Measurements from ENCODE around the gene MYOF.
A peak's percentile ranks its signal among the peaks of the same experiment; 100 is the strongest.
"Not testable (repeated sequence)": the region's sequence is repeated elsewhere in the genome, so short reads cannot be mapped to it uniquely, and the experiment has no call there.

MYOF gene

DNA sequence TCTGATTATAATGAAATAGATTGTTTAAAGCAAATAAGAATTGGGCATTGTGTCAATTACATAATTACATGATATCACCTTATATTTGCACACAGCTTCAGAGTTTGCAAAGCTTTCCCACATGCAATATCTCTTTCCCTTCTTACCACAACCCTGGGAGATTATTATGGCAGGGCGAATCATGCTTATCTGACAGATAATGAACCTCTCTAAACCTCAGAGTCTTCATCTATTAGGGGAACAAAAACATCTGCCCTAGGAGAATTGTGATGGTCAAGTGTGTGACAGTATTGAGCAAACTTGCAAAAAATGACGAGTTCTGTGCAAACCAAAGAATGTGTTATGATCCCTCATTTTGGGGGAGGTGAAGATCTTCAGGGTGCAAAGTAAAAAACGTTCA, 90.0 kb downstream of the MYOF start:
- DNase-seq (ENCODE audit: low read depth in 1 of 2, low spot score in 1 of 2) = no peak

DNA sequence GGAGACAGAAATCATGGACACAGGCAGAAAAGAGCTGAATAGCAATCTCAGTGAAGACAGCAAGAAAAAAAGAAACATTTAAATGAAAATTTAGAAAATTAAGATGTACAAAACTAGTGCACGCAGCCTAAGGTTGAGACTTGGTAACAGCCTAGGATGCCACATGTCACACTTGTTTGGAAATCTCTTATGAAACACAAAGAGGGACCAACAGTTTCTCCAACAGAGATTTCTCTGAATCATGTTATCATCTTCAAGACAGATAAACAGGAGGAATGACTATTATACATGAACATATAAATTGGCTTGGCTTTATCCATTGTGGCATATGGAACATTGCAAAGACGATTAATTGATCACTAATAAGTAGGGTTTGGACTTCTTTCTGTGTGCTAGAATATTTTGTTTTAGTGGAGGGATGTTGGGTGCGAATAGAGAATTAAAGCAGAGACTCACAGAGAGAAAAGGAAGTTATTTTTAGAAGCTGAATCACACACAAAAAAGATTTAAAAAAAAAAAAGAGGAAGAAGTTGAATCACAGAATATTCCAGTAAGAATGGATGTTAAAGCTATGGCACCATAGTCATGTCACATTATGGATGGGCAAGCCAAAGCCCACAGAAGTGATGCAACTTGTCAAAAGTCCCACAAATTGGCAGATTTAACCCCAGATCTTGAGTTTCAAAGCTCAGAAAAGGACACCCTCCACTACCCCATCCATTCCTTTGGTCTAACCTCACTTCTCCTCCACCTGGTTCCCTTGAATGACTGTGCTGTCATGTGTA, 91.6 kb downstream of the MYOF start:
- no peak for DNase-seq (ENCODE audit: low read depth in 1 of 2, low spot score in 1 of 2)

DNA sequence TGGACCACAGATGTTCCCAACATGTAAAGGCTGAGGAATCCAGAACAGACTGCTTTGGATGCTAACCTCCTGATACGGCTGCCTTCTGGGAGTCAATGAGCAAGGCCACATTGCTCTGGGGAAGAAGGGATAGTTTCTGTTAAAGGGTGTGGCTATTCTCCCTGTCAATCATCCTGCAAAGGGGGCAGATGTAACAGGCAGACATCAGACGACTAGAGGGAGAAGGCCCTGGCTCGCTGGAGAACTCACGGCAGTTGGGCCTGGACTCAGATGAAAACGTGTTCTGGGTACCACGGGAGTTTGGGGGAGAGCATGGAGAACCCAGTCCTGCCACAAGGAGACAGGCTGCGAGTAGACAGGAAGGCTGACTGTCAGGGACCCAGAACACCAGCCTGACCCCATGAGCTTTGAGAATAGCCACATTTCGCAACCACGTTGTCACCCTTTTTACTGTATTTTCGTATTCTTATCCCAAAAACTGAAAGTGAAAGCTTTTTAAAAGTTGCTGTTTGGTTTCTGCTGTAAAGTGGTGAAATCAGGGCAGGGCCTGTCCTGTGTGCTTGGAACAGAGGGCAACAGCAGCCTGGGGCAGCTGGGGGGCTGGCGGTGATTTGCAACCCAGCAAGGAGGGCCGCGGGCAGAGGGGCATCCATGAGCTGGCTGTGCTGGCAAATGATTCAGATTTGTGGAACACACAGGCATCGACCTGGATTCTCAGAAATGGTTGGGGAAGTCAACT, 95.3 kb downstream of the MYOF start:
- DNase-seq (ENCODE audit: low read depth in 1 of 2, low spot score in 1 of 2) = no peak

DNA sequence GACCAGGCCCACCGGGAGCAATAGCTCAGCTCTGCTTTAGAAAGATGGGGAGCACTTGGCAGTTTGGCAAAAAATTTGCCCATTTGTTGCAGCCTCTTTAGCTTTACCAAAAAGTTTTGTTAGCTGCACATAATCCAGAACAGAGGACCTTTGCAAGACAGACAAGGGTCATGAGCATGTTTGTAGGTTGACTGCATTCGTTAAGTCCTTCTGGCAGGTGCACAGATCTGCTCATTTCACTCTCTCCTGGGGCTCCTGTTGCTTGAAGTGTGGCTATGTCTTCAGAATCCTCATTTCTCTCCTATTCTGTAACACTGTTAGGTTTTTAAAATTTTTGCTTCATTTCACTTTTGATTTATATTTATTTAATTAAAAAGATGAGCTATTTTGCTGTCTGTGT, 96.8 kb downstream of the MYOF start:
- no peak for DNase-seq (ENCODE audit: low read depth in 1 of 2, low spot score in 1 of 2)

DNA sequence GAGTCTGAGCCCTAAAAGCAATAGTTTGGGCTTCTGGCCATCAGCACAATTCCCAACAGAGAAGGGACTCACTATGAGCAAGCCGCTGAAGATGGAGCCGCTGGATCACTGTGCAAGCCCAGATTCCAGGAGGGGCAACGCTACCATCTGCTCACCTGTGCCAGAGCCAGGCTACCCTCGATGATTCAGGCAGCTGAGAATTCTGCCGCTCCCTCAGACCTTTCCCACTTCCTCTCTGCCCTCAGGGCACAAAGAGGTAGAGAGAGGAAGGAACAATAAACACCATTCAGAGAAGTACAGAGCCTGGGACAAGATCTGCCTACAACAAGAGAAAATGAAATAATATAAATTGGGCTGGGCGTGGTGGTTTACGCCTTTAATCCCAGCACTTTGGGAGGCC, 98.1 kb downstream of the MYOF start:
- no peak for DNase-seq (ENCODE audit: low read depth in 1 of 2, low spot score in 1 of 2)

DNA sequence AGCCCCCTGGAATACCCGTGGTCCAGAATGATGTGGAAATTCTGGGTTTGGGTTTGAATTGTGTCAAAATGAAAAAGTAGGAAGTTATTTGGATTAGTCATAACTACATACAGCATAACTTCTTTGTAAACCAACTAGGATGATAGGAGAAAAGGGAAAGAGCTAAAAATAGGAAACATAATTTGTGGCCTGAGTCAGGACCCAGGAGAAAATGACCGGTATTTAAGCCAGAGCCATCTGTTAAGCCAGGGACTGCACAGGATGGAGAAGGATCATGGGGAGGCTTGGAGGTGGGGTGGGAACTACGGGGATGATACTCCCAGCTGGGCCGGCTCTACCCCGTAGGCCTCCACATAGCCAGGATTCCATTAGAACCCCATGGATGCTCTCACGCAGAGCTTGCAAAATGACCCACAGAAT, 98.6 kb downstream of the MYOF start:
- no peak for DNase-seq (ENCODE audit: low read depth in 1 of 2, low spot score in 1 of 2)

DNA sequence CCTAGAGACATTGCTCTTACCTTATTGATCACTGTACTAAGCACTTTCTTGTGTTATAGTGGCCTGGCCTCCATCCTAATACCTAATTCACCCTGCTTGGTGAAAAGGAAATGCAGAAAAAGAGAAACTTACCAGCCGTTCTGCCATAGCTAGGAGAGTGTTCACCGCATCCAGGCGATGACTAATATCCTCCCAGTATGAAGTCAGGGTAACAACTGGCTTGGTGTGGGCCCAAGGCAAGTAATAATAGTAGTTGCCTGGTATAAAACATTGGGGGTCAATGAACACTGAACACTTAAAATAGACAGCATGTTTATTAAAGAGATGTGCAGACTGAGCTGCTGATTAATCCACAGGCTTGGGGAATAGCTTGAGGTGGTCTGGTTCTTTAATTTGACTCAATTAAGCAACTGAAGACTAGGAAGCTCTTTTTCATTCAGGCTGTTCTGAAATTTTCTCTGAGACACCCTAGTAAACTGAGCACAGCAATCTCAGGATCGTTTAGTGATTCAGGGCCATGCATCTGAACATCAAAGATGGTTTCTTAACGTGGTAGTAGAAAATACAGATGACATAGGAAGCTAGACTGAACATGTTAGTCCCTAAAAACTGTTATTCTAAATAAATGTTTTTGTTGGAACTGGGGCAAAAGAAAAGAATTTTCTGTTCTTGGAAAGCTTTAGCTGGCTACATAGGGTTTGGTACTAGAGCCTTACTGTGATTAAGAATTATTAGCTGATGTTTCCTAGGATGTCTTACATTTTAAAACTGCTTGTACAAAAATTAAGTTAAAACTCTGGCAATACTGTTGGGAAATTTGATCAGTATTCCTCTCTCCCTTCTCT, 102.2 kb downstream of the MYOF start:
- DNase-seq (ENCODE audit: low read depth in 1 of 2, low spot score in 1 of 2) = peak in 1 of 2 donors; percentile 56

DNA sequence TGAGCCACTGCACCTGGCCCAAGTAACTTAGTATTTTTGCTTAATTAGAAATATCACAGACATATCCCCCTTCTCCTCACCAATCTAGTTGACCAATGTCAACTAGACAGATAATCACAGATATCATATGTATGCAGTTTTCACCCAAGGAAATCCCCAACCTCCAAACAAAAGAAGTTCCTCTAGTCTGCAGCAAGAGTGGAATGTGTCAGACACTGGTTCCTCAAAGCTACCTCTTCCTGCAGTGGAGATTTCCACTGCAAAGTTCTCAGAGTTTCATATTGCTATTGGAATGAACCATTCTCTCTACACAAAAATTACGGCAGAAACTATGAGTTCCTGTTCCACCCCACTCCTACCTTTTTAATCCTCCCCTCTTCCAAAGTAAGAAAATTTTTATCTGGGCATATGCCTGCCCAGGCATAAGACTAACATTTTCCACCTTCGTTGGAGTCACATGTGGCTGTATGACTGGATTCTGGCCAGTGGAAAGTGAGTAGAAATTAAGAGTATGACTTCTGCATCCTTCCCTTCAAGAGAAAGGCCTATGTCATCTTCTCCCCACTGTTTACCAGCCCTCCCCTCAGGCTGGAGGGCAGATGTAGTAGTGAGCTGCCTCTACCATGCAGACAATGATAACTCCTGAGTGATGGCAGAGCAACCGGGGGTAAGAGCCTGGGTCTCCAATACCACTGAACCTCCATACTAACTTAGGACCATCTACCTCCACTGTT, 103.0 kb downstream of the MYOF start:
- no peak for DNase-seq (ENCODE audit: low read depth in 1 of 2, low spot score in 1 of 2)

DNA sequence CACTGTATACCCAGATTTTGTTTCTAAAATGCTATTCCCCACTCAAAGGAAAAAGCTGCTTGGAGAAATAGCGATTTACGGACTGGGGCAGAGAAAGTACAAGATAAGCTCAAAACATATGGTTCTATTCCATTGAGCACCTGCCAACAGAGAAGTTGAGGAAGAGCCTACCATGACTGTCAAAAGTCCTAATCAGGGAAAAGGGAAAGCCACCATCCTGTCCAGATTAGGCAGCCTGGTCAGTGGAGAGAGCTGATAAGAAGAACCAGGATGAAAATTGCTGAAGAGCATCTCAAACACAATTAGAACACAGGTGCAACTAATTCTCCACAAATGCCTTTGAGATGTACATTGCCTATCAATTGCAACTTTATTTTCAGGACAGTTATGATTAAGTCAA, 104.1 kb downstream of the MYOF start:
- DNase-seq (ENCODE audit: low read depth in 1 of 2, low spot score in 1 of 2) = no peak

DNA sequence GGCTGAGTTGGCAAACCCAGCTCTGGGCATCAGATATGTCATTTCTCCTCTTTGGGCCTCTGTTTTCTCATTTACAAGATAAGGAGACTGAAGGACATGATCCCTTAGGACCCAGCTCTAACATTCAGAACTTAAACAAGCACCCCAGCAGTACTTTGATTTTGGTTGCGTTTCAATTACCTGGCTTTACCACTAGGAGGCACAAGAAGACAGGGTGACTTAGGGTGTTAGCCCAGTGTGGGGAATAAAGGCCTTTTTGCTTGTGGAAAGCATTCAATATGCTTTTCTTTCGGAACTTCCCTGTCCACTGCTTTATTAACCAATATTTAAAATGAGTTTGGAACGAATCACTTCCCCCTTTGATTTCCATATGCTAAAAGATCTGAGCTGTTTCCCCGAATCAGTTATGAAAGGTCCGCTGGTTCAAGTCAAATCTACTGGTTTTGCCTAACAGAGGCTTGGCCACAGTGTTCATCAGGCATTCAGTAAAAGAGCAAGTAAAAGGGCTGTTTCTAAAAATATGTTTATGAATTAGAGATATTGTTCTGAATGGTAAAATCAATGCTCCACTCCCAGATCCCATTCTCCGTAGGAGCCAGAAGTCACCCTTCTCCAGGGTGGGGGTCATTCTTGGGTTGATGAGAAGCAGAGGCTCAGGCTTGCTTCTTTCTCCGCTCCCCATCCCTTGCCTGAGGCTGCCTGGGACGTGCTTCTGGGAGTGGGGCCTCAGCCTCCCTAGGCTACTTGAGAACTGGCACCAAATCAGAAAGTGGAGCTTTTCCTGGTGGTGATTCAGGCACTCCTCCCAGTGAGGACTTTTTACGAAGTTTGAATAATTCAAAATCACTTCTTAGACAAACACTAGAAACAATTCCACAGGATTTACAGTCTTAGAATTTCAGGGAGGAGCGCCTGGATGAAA, 105.5 kb downstream of the MYOF start:
- peak in 1 of 2 donors; percentile 63 for DNase-seq (ENCODE audit: low read depth in 1 of 2, low spot score in 1 of 2)

DNA sequence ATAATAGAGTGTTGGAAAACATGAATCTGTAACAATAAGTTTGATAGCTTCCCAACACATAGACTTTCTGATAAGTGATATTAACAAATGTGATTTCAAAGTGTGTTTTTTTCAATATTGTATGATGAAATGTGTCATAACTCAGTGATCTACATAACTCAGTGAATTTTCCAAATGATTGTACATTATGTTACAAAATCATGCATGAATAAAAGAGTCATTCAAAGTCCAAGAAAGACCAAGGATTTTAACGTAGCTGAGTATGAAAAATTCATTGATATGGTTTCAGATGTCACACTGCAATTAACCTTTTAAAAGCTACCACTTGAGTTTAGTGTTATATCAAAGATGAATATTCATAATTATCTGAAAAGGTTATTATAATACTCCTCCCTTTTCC, 111.2 kb downstream of the MYOF start:
- DNase-seq (ENCODE audit: low read depth in 1 of 2, low spot score in 1 of 2) = no peak

DNA sequence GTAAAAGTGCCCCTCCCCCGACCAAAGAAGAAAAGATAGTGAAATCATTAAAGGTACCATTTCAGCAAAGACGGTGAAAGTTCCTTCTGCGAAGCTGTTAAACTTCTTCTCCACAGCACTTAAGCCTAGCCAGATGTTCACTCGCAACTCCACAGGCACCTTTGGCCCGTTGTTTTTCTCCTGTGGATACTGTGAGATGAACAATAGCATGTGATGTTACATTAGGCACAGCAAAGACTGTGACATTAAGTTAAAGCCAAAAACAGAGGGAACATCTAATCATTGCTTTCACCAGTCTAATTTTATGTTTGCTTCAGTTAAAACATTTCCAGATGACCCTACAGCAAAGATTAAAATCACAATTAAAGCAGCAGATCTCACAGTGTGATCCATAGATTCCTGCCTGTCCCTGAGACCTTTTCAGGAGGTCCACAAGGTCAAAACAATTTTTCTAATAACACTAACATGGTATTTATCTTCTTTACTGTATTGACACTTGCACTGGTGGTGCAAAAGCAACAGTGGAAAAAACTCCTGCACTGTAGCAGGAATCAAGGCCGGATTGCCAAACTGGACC, 112.5 kb downstream of the MYOF start:
- DNase-seq (ENCODE audit: low read depth in 1 of 2, low spot score in 1 of 2) = no peak

DNA sequence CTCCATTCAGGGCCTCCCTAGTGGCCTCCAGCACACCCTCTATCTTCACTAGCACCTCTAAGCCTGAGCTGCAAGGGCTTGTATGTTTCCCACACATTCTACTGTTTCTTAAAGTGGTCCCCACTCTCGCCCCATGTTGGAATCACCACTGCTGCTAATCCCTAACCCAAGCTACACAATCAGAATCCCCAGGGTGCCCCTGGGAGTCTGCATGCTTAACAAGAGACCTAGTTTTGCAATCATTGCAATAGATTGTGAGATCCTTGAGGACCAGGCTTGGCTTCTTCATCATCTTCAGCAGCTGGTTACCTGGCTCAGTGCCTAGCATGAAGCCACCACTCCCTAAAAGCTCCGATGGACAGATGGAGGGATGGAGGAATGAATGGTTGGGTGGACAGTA, 113.9 kb downstream of the MYOF start:
- no peak for DNase-seq (ENCODE audit: low read depth in 1 of 2, low spot score in 1 of 2)

DNA sequence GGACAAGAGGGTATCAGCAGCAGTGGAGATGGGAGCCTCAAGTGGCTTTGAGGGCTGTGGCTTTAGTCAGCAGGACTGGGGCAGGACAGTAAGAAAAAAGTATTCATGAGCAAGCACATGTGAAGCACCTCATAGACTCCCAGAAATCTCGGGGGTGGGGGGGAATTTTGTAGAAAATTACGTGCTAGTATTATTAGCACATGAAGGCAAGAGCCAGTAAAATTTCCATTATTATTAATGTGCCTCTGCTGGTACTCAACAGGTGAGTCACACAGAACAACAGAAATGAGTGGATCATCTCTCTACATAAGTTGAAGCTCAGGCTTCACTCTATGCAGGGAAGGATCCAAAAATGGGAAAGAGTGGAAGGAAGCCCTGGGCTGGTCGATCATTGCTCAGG, 114.5 kb downstream of the MYOF start:
- no peak for DNase-seq (ENCODE audit: low read depth in 1 of 2, low spot score in 1 of 2)

DNA sequence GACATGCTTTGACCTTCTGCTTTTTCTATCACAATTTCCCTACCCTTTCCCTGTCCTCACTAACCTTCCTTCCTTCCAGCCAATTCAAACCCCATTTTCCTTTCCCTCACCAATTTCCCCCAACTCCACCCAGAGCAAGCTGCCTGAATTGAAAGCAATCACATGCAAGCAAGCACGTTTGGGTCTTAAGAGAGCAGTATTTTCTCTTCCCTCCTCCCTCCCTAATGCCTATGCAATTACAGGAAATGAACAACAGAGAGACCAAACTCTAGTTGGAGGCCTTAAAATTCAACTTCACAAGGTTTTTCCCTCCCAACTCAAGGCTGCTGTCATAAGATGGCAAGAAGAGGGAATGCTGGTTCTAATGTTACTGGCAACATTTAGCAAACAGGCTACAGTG, 117.2 kb downstream of the MYOF start:
- no peak for DNase-seq (ENCODE audit: low read depth in 1 of 2, low spot score in 1 of 2)

DNA sequence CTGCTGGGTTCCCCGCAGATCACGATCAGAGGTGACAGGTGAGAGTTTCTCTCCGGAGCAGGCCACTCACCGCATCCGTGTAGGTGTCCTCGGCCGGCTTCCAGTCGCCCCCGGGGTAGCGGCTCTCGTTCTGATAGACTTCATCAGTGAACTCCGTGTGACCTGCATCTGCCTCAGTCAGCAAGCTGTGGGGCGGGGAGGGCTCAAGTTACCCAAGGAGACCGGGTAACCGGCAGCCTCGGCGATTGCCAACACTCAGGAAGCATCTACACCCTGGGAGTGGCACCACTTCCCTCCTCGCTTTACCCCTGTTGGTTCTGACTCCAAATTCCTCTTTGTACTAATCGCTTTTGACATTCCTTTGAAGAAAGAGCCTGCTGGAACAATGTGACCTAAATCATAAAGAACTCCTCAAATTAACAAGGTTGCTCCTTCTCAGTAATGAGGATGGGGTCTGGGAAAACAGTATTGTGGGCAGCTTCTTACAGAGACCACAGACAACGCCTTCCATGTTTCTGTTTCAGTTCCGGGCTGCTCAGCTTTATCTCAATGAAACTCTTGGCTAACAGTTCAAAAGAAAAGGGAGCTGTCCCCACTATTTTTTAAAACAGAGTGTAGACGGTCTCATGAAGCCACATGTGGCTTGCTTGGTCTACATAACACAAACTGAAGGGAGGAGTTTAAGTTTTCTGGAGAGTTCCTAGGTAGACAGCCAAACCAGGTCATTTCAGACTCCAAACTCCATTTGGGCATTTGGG, 118.1 kb downstream of the MYOF start:
- DNase-seq (ENCODE audit: low read depth in 1 of 2, low spot score in 1 of 2) = no peak

DNA sequence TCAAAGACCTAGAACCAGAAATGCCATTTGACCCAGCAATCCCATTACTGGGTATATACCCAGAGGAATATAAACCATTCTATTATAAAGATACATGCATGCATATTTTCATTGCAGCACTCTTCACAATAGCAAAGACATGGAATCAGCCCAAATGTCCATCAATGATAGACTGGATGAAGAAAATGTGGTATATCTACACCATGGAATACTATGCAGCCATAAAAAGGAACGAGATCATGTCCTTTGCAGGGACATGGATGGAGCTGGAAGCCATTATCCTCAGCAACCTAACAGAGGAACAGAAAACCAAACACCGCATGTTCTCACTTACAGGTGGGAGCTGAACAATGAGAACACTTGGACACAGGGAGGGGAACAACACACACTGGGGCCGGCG, 123.7 kb downstream of the MYOF start:
- DNase-seq (ENCODE audit: low read depth in 1 of 2, low spot score in 1 of 2) = not testable (repeated sequence)

DNA sequence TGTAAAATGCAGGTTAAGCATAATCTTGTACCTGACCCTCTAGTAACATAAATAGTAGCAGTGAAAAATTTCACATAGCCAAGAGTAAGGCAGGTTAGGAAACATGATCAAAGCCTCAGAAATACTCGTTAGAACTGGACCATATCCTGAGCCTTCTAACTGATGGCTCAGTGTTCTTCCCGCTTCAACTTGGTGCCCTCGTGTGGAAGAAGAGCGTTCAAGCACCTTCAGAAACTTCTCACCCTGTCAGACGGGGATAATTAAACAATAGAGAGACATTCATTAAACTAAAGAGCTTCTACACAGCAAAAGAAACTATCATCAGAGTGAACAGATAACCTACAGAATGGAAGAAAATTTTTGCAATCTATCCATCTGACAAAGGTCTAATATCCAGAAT, 124.5 kb downstream of the MYOF start:
- no peak for DNase-seq (ENCODE audit: low read depth in 1 of 2, low spot score in 1 of 2)

DNA sequence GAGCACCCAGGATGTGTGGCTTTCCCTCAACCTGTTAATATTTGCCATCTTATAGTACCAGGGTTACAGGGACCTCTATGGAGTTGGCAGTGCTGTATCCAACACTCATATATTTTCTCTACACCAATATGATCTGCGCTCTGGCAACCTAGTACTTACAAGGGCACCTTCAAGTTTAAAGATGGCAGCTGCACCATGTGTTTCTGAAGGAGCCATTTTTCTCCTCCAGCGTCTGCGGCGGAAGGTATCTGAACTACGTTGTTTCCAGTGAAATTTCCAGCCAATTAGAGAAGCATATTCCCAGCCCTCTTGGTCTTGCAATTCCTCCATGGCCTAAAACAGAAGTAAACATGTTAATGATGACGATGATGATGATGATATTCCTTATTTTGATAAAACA, 125.6 kb downstream of the MYOF start:
- no peak for DNase-seq (ENCODE audit: low read depth in 1 of 2, low spot score in 1 of 2)
